Islet precursor cell (in vitro differentiated cells): ENCODE results near the gene KCTD19.

Experiments used
- DNase-seq: peaks from one replicate; pipeline ENCODE4 v3.0.0-alpha.2; 2018

Gene KCTD19

GRCh38 chr16:67282447-67282805 lies 44.1 kb downstream of the KCTD19 start:
- no peak for DNase-seq

- DNase-seq: no peak
Observed at GRCh38 chr16:67281536-67282446, 44.8 kb downstream of the KCTD19 start.

GRCh38 chr16:67280090-67281015 lies 46.2 kb downstream of the KCTD19 start:
- DNase-seq: no peak

- peak; percentile 83 for DNase-seq
Observed at GRCh38 chr16:67279296-67280089, 47.0 kb downstream of the KCTD19 start, which contains the start of gene PLEKHG4. PLEKHG4 (plus strand) TSS chr16:67279532; CDS start chr16:67280045, 513 bp downstream.

GRCh38 chr16:67278773-67279295 lies 47.7 kb downstream of the KCTD19 start:
- DNase-seq: no peak

- no peak for DNase-seq
Observed at GRCh38 chr16:67277999-67278772, 48.4 kb downstream of the KCTD19 start.

GRCh38 chr16:67277294-67277998 lies 49.1 kb downstream of the KCTD19 start:
- DNase-seq: peak; percentile 85

- DNase-seq: no peak
Observed at GRCh38 chr16:67275321-67275720, 51.2 kb downstream of the KCTD19 start.

GRCh38 chr16:67271446-67271845 lies 55.1 kb downstream of the KCTD19 start:
- no peak for DNase-seq

- no peak for DNase-seq
Observed at GRCh38 chr16:67270931-67271338, 55.6 kb downstream of the KCTD19 start.

GRCh38 chr16:67269766-67270165 lies 56.8 kb downstream of the KCTD19 start:
- DNase-seq: peak; percentile 82

GRCh38 chr16:67268136-67268579 lies 58.4 kb downstream of the KCTD19 start:
- DNase-seq: peak; percentile 94

- no peak for DNase-seq
Observed at GRCh38 chr16:67265834-67266233, 60.7 kb downstream of the KCTD19 start.

- no peak for DNase-seq
Observed at GRCh38 chr16:67264866-67265265, 61.7 kb downstream of the KCTD19 start.

- DNase-seq: no peak
Observed at GRCh38 chr16:67264277-67264676, 62.3 kb downstream of the KCTD19 start.

GRCh38 chr16:67263201-67263600 lies 63.3 kb downstream of the KCTD19 start:
- DNase-seq: no peak

GRCh38 chr16:67260426-67261063 lies 66.0 kb downstream of the KCTD19 start:
- peak; percentile 76 for DNase-seq

- DNase-seq: no peak
Observed at GRCh38 chr16:67259705-67260104, 66.8 kb downstream of the KCTD19 start.

GRCh38 chr16:67258161-67258835 lies 68.2 kb downstream of the KCTD19 start:
- no peak for DNase-seq
